ENCODE results near the gene FKBP10.

The FKBP10 gene

GRCh38 chr17:41812381-41813151 is at the start of gene FKBP10:
FKBP10 (plus strand) TSS chr17:41813004; CDS start chr17:41813035, 31 bp downstream.
- no peaks in the 10 kb centered on the region for H3K9me2 ChIP-seq (replicated peaks; ENCODE audit: insufficient read depth, low read length)
- 0 out of 2 replicates have a peak, but pooled peaks cover 4% of the 10 kb centered on the region for H3K27me3 ChIP-seq (replicated peaks; ENCODE audit: insufficient read depth, low read length)
- H3K4me2 ChIP-seq (ENCODE audit: low read depth, low read length): peak within 1 kb of the TSS; percentile 99
- TF ChIP-seq EZH2phosphoT487 (IDR thresholded peaks at IDR 0.05; ENCODE audit: low read length): no peak
- no peak for TF ChIP-seq EZH2 (optimal IDR thresholded peaks at IDR 0.05; ENCODE audit: low read depth, low read length)
- TF ChIP-seq CTCF (IDR thresholded peaks at IDR 0.05; ENCODE audit: low read length): no peak
- no peak within 1 kb of the TSS for H3K27ac ChIP-seq (ENCODE audit: low read length)
- no peaks in the 10 kb centered on the region for H3K36me3 ChIP-seq (replicated peaks; ENCODE audit: insufficient read depth, low read length)
- H3K9me3 ChIP-seq (replicated peaks; ENCODE audit: insufficient read depth, low read length): no peaks in the 10 kb centered on the region
- H4K20me1 ChIP-seq (ENCODE audit: insufficient read depth, low read length): no peaks in the 10 kb centered on the region
- H3K9ac ChIP-seq (ENCODE audit: low read length): peak within 1 kb of the TSS; percentile 55; the same call in 1 of the 2 replicates
- peak within 1 kb of the TSS; percentile 72 for H3K4me3 ChIP-seq (ENCODE audit: low read length)
- H3K79me2 ChIP-seq (ENCODE audit: low read length): no peaks in the 10 kb centered on the region
- peak within 1 kb of the TSS; percentile 94 for H2AFZ ChIP-seq (ENCODE audit: low read length)
- 0 out of 2 replicates have a peak, but pooled peaks cover 10% of the 10 kb centered on the region for H3K4me1 ChIP-seq (ENCODE audit: low read length)
- no peaks in the 10 kb centered on the region; the same call in 1 of the 2 replicates for H3F3A ChIP-seq (ENCODE audit: insufficient read depth, low read length)
- peak; percentile 38 for DNase-seq

GRCh38 chr17:41763327-41763726 is 49.5 kb upstream of the FKBP10 start:
- no peaks in the 10 kb centered on the region for H4K20me1 ChIP-seq (ENCODE audit: insufficient read depth, low read length)
- H2AFZ ChIP-seq (ENCODE audit: low read length): no peak overlapping the region
- H3K9ac ChIP-seq (ENCODE audit: low read length): no peak overlapping the region
- H3K79me2 ChIP-seq (ENCODE audit: low read length): no peaks in the 10 kb centered on the region
- no peak overlapping the region for H3K4me2 ChIP-seq (ENCODE audit: low read depth, low read length)
- no peak overlapping the region for H3K4me3 ChIP-seq (ENCODE audit: low read length)
- no peaks in the 10 kb centered on the region for H3K9me2 ChIP-seq (replicated peaks; ENCODE audit: insufficient read depth, low read length)
- H3F3A ChIP-seq (ENCODE audit: insufficient read depth, low read length): no peaks in the 10 kb centered on the region
- no peak overlapping the region for H3K27ac ChIP-seq (ENCODE audit: low read length)
- no peaks in the 10 kb centered on the region for H3K36me3 ChIP-seq (replicated peaks; ENCODE audit: insufficient read depth, low read length)
- H3K4me1 ChIP-seq (ENCODE audit: low read length): no peaks in the 10 kb centered on the region
- H3K9me3 ChIP-seq (replicated peaks; ENCODE audit: insufficient read depth, low read length): no peaks in the 10 kb centered on the region
- no peaks in the 10 kb centered on the region for H3K27me3 ChIP-seq (replicated peaks; ENCODE audit: insufficient read depth, low read length)
- TF ChIP-seq EZH2phosphoT487 (IDR thresholded peaks at IDR 0.05; ENCODE audit: low read length): no peak
- TF ChIP-seq EZH2 (optimal IDR thresholded peaks at IDR 0.05; ENCODE audit: low read depth, low read length): no peak
- TF ChIP-seq CTCF (IDR thresholded peaks at IDR 0.05; ENCODE audit: low read length): no peak
- DNase-seq: no peak

GRCh38 chr17:41766135-41766534 is 46.7 kb upstream of the FKBP10 start:
- Histone ChIP-seq H3K9ac (ENCODE audit: low read length) (no peak overlapping the region), H4K20me1 (ENCODE audit: insufficient read depth, low read length) (no peaks in the 10 kb centered on the region), H3K4me2 (ENCODE audit: low read depth, low read length) (no peak overlapping the region), H3K9me2 (replicated peaks; ENCODE audit: insufficient read depth, low read length) (no peaks in the 10 kb centered on the region), H3K79me2 (ENCODE audit: low read length) (no peaks in the 10 kb centered on the region), H3K4me1 (ENCODE audit: low read length) (no peaks in the 10 kb centered on the region), H3K27me3 (replicated peaks; ENCODE audit: insufficient read depth, low read length) (no peaks in the 10 kb centered on the region), H3K36me3 (replicated peaks; ENCODE audit: insufficient read depth, low read length) (no peaks in the 10 kb centered on the region), H3K27ac (ENCODE audit: low read length) (no peak overlapping the region), H3F3A (ENCODE audit: insufficient read depth, low read length) (no peaks in the 10 kb centered on the region), H2AFZ (ENCODE audit: low read length) (no peak overlapping the region), H3K9me3 (replicated peaks; ENCODE audit: insufficient read depth, low read length) (no peaks in the 10 kb centered on the region), H3K4me3 (ENCODE audit: low read length) (no peak overlapping the region)
- TF ChIP-seq EZH2 (optimal IDR thresholded peaks at IDR 0.05; ENCODE audit: low read depth, low read length): no peak
- no peak for TF ChIP-seq CTCF (IDR thresholded peaks at IDR 0.05; ENCODE audit: low read length)
- no peak for TF ChIP-seq EZH2phosphoT487 (IDR thresholded peaks at IDR 0.05; ENCODE audit: low read length)
- DNase-seq: no peak
